BE2C (cell line): ENCODE data around the gene MED4.

Experiments used
- DNase-seq: peaks from one replicate; pipeline ENCODE4 v3.0.0-alpha.2; 2020
- H3K27me3 ChIP-seq: fragments of 250-450 bp; sonication (Bioruptor Pico); 2 replicates; pipeline ENCODE4 v1.5.1; 2020; ENCODE audit warnings: mild to moderate bottlenecking
- H3K36me3 ChIP-seq: fragments of 250-450 bp; sonication (Bioruptor Pico); 2 replicates; pipeline ENCODE4 v1.5.1; 2020; ENCODE audit warnings: mild to moderate bottlenecking
- H3K4me1 ChIP-seq: fragments of 250-450 bp; sonication (Bioruptor Pico); 2 replicates; pipeline ENCODE4 v1.5.1; 2020
- H3K4me3 ChIP-seq: 2 replicates; pipeline ENCODE4 v1.5.1; 2011; ENCODE audit warnings: low read depth, low read length
- H3K9me3 ChIP-seq: fragments of 250-450 bp; sonication (Bioruptor Pico); 2 replicates; pipeline ENCODE4 v1.5.1; 2020
- TF ChIP-seq, protein P1 (sequence below): IDR thresholded peaks from 2 replicates; pipeline ENCODE4 v1.5.1; 2012; ENCODE audit warnings: mild to moderate bottlenecking, low read depth, low read length

Gene MED4

DNA sequence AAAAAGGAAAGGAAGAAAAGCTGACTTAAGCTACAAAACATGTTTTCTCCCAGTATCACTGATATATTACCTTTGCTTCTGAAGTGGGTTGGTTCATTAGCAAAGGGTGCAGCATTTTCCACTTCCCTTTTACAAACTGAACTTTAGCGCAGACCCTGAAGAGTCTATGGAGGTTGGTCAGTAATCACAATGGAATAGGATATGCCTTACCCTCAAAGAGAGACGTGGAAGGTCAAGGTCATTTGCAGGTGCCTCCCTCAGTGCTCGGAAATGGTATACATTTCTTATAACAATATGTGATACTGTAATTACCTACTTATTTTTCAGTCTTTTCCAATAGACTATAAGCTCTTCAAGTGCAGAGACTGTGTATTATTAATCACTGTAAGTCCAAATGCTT, 21.9 kb upstream of the MED4 start:
- no peaks in the 10 kb centered on the region for H3K36me3 ChIP-seq
- H3K9me3 ChIP-seq = no peaks in the 10 kb centered on the region

DNA sequence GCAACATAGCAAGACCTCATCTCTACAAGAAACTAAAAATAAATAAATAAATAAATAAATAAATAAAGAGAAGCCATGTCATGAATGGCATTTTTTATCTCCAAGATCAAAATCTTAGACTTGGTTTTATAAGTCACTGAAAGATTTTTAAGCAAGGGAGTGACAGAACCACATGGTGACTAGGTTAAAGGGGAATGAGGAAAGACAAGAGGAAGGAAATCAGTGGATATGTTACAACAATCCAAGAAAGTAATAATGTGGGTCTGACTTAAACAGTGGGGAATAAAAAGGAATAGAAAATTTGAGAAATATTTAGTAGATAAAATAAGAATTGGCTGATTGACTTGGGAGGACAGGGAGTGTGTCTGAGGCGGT, 18.8 kb upstream of the MED4 start:
- TF ChIP-seq, protein P1, sequence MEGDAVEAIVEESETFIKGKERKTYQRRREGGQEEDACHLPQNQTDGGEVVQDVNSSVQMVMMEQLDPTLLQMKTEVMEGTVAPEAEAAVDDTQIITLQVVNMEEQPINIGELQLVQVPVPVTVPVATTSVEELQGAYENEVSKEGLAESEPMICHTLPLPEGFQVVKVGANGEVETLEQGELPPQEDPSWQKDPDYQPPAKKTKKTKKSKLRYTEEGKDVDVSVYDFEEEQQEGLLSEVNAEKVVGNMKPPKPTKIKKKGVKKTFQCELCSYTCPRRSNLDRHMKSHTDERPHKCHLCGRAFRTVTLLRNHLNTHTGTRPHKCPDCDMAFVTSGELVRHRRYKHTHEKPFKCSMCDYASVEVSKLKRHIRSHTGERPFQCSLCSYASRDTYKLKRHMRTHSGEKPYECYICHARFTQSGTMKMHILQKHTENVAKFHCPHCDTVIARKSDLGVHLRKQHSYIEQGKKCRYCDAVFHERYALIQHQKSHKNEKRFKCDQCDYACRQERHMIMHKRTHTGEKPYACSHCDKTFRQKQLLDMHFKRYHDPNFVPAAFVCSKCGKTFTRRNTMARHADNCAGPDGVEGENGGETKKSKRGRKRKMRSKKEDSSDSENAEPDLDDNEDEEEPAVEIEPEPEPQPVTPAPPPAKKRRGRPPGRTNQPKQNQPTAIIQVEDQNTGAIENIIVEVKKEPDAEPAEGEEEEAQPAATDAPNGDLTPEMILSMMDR = no peak
- DNase-seq = no peak
- no peak overlapping the region for H3K4me3 ChIP-seq
- H3K27me3 ChIP-seq = no peaks in the 10 kb centered on the region
- H3K4me1 ChIP-seq = no peaks in the 10 kb centered on the region
- no peaks in the 10 kb centered on the region for H3K36me3 ChIP-seq
- no peaks in the 10 kb centered on the region for H3K9me3 ChIP-seq

More for the DNA sequence above, 21.9 kb upstream of the MED4 start:
- Histone ChIP-seq H3K4me3 (no peak overlapping the region), H3K4me1 (no peaks in the 10 kb centered on the region), H3K27me3 (no peaks in the 10 kb centered on the region)
- TF ChIP-seq, protein P1 = no peak
- DNase-seq = no peak

DNA sequence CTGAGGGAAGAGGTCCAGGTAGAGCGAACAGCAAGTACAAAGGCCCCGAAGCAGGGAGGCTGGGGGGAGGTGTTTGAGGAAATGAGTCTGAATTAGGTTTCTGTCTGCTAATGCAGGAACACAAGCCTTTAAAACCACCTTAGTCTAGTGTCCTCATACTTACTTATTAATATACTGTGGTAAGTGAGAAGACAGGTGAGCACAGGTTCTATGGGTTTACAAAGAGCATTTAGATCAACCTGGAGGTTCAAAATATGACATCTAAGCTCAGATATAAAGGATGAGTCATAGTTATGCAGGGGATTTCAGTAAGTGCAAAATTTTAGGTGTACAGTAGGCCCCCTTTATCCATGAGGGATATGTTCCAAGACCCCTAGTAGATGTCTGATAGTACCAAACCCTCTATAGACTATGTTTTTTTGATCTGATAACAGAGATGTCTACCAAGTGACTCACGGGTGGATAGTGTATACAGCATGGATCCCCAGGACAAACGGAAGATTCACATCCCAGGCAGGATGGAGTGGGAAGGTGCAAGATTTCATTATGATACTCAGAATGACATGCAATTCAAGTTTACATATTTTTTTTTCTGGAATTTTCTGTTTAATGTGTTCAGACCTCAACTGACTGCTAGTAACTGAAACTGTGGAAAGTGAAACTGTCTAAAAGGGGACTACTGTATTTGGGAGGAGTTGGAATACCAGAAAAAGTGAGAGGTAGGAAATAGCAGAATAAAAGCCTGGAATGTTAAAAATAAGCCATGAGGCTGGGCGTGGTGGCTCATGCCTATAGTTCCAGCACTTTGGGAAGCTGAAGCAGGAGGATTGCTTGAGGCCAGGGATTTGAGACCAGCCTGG, 18.2 kb upstream of the MED4 start:
- H3K4me3 ChIP-seq = no peak overlapping the region
- no peaks in the 10 kb centered on the region for H3K36me3 ChIP-seq
- H3K9me3 ChIP-seq = no peaks in the 10 kb centered on the region; the same call in 1 of the 2 replicates
- no peak for DNase-seq
- TF ChIP-seq, protein P1 = no peak
- H3K27me3 ChIP-seq = no peaks in the 10 kb centered on the region
- H3K4me1 ChIP-seq = no peaks in the 10 kb centered on the region

DNA sequence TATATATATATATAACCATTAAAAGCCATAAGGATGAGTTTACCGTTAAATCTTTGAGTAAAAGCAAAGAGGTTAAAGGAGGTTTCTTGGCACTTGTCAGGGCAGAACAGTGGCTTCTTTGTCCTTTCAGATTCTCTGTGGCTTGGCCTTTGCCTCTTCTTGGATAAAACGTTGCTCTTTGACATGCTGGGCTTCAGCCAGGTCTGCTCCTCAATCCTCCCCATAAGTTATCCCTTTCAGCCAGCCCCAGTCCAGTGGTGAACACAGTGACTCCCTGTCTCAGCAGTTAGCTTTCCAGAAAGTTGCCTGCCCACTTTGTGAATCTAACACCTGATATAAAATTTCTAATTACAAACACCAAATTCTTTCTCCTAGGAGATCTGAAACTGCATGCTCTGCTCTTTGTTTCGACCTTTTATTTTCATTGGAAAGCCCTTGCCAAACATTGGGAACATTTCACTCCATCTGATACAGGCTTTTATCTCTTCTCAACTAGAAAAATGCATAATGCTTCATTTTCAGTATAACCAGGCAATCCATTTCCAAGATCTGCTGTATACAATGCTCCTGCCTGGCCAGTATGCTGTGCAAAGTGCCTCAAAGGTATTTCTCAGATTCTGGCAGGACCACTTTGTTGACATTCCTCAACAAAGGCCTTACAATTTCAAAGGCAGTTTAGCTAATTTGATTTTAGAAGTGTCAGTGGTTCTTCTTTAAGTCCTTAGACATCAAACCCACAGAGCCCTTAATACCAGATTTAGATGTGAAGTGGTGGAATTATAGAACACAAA, 16.2 kb upstream of the MED4 start:
- Histone ChIP-seq H3K36me3 (no peaks in the 10 kb centered on the region), H3K9me3 (no peaks in the 10 kb centered on the region; the same call in 1 of the 2 replicates), H3K4me3 (no peak overlapping the region), H3K4me1 (no peaks in the 10 kb centered on the region), H3K27me3 (no peaks in the 10 kb centered on the region)
- no peak for DNase-seq
- TF ChIP-seq, protein P1 = no peak

DNA sequence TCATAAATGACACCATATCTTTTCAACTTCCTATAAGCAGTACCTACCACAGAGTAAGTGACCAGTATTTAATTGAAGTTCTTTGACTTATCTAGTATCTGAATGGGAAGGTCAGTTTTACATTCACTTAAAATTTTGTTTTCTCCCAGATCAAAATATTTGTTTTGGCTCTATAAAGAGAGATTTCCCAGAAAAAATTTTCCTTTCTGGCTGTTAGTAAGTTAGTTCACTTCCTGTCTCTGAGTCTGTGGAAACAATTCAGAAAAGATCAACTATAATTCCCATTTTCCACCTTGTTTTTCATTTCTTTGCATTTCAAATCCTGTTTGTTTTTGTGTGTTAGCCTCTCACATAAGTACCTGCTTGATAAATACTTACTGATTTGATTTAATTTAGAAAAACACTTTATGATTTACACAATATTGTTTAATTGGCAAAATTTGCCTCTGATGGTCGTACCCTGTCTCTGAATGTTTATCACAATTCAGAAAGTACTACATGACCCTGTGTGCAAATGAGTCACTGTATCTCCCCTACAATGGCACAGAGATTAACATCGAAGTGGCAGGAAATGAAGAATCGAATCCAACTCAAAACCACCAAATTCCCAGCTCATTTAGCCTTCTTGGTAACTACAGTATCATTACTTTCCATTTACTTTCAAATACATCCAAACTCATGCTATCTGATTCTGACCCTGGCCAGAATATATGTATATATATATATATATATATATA, 15.4 kb upstream of the MED4 start:
- Histone ChIP-seq H3K9me3 (no peaks in the 10 kb centered on the region; the same call in 1 of the 2 replicates), H3K27me3 (no peaks in the 10 kb centered on the region), H3K4me1 (no peaks in the 10 kb centered on the region), H3K36me3 (no peaks in the 10 kb centered on the region), H3K4me3 (no peak overlapping the region)
- TF ChIP-seq, protein P1 = no peak
- DNase-seq = no peak
